Erythroblast (primary cell): Measurements from ENCODE around the gene MTHFD1L.

Experiments
- GATA1 ChIP-seq: IDR thresholded peaks from 2 replicates; pipeline ENCODE4 v1.6.1; 2011; ENCODE audit warnings: low read depth, mild to moderate bottlenecking, control low read depth, low read length, moderate library complexity
- POLR2A ChIP-seq: IDR thresholded peaks from 2 replicates; pipeline ENCODE4 v1.6.1; 2011; ENCODE audit warnings: mild to moderate bottlenecking, low read length

- TF ChIP-seq POLR2A (no peak), GATA1 (no peak)
Observed at GRCh38 chr6:151121900-151122299, 256.4 kb downstream of the MTHFD1L start.
